Choroid plexus epithelial cell (primary cell): ENCODE measurements around the gene RASSF10.

ENCODE experiments used
- DNase-seq: peaks from one replicate; pipeline ENCODE4 v3.0.0-alpha.2; 2010; ENCODE audit warnings: low read depth
- H3K4me3 ChIP-seq: 2 replicates; pipeline ENCODE4 v1.5.1; 2011; ENCODE audit warnings: low read depth, mild to moderate bottlenecking, control low read depth, low read length, moderate library complexity
- TF ChIP-seq, protein P1 (sequence below): conservative IDR thresholded peaks from 2 replicates; pipeline ENCODE4 v1.5.1; 2011; ENCODE audit warnings: low read depth, mild to moderate bottlenecking, control low read depth, inconsistent platforms, low read length, moderate library complexity

RASSF10 gene

GRCh38 chr11:13009921-13010748 is 1.0 kb downstream of the RASSF10 start:
- TF ChIP-seq, protein P1, sequence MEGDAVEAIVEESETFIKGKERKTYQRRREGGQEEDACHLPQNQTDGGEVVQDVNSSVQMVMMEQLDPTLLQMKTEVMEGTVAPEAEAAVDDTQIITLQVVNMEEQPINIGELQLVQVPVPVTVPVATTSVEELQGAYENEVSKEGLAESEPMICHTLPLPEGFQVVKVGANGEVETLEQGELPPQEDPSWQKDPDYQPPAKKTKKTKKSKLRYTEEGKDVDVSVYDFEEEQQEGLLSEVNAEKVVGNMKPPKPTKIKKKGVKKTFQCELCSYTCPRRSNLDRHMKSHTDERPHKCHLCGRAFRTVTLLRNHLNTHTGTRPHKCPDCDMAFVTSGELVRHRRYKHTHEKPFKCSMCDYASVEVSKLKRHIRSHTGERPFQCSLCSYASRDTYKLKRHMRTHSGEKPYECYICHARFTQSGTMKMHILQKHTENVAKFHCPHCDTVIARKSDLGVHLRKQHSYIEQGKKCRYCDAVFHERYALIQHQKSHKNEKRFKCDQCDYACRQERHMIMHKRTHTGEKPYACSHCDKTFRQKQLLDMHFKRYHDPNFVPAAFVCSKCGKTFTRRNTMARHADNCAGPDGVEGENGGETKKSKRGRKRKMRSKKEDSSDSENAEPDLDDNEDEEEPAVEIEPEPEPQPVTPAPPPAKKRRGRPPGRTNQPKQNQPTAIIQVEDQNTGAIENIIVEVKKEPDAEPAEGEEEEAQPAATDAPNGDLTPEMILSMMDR, result no peak
- H3K4me3 ChIP-seq, result no peak overlapping the region
- peak; percentile 21 for DNase-seq

DNA sequence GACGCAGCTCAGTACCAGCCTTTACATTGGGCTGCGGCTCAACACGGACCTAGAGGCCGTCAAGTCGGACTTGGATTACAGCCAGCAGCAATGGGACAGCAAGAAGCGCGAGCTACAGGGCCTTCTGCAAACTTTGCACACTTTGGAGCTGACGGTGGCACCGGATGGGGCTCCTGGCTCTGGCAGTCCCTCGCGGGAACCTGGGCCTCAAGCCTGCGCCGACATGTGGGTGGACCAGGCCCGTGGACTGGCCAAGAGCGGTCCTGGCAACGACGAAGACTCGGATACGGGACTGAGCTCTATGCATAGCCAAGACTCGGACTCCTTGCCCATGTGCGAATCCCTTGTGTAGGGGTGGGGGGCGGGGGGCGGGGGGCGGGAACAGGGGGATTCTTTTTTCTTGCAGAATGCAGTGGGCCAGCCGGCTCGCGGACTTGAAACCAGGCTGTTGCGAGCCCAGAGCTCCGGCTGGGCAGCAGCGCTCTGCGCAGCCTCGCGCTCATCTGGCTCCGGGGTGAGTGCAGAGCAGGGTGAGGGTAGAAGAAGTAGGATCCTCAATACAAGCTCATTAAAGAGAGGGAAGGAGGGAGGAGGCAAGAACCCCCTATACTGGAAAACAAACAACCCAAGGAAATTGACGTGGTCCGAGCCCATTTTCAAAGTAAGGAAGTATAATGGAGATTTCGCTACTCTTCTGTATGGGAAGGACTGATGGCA is 1.8 kb downstream of the RASSF10 start:
- H3K4me3 ChIP-seq, result no peak overlapping the region
- DNase-seq, result no peak
- TF ChIP-seq, protein P1, result no peak

DNA sequence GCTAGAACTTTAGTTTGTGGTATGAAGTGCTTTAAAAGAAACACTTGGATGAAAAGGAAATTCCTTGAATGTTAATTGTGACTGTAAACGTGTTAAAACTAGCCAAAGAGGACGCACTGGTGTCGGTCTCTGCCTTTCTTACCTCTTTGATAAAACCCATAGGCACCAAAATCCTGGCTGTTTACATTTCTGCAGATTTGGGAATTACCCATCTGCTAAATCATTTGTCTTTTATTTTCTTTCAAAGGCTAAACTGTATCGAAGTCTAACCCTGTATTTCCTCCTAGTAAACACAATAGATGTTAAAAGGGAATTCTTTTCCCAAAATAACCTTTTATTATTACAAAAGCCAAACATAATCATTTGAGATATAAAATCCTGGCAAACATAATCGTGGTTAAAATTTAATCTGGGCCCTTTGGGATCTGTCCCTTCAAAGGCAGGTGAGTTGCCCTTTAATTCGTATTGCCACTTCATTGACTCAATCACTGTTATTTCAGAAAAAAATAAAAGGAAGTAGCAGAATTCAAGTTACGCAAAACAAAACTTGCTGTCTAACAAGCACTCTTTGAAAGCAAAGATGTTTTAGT is 2.4 kb downstream of the RASSF10 start:
- no peak for DNase-seq
- TF ChIP-seq, protein P1, result no peak

DNA sequence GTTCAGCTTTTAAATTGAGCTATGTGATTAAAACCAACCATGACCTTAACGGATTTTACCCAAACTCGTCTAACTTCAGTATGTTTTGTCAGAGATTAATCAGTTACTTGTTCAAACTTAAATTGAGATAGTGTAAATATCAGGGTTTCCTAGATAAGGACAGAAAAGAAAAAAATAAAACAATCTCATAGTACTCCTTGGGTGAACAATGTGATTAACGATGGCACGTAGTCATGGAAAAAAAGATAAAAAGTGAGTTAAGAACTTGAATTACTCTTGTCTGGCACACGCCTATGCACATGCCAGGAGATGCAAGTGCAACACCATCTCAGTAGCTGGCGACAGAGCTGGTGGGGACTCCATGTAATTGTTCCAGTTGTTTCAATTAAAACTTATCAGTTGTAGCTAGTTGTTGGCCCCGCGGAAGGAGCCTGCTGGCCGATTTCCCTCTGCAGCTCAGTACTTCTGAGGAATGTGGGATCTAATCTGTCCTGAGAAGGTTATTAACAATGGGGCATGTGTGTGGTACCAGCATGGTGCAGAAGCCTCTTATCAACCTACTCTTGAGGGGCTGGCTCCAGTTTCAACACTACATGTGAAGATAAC is 3.0 kb downstream of the RASSF10 start:
- no peak for DNase-seq

More for the DNA sequence above, 2.4 kb downstream of the RASSF10 start:
- H3K4me3 ChIP-seq, result no peak overlapping the region

GRCh38 chr11:13013054-13013488 is 4.0 kb downstream of the RASSF10 start:
- H3K4me3 ChIP-seq, result no peak overlapping the region
- TF ChIP-seq, protein P1, result no peak
- no peak for DNase-seq

More for the DNA sequence above, 3.0 kb downstream of the RASSF10 start:
- no peak overlapping the region for H3K4me3 ChIP-seq
- TF ChIP-seq, protein P1, result no peak

DNA sequence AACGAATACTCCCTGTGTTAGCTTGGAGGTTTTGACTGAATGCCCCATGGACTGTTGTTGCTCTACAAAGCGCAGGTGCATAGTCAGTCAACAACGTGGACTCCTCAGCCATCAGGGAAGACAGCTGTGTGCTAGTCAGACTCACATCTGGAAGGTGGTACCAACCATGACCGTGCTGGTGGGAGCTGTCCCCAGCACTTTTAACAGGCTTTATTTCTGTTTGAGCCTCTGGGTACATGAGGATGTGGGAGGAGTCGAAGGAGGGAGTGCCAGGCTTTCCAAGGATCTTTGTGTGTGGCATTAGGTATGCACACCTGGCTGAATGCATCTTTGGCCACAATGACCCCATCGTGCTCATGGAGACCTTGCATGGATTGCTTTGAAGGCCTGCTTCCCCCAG is 6.6 kb downstream of the RASSF10 start:
- no peak overlapping the region for H3K4me3 ChIP-seq
- TF ChIP-seq, protein P1, result no peak
- DNase-seq, result no peak
